IPS DF 6.9 (cell line): Measurements from ENCODE around the gene MCC.

Experiments used
- DNase-seq: peaks from one replicate; pipeline ENCODE4 v3.0.0-alpha.2; 2013; ENCODE audit warnings: low read depth, low spot score
- H3K27ac ChIP-seq: one replicate; pipeline ENCODE4 v1.5.1; 2013; ENCODE audit warnings: low read length, control low read depth
- H3K27me3 ChIP-seq: 2 replicates; pipeline ENCODE4 v1.6.1; 2013; ENCODE audit warnings: mild to moderate bottlenecking, low read length; ENCODE audit not compliant: control insufficient read depth, insufficient read depth
- H3K36me3 ChIP-seq: 2 replicates; pipeline ENCODE4 v1.6.1; 2013; ENCODE audit warnings: low read length; ENCODE audit not compliant: control insufficient read depth, insufficient read depth
- H3K4me1 ChIP-seq: 2 replicates; pipeline ENCODE4 v1.6.1; 2013; ENCODE audit warnings: low read length; ENCODE audit not compliant: control insufficient read depth, insufficient read depth
- H3K4me3 ChIP-seq: 2 replicates; pipeline ENCODE4 v1.5.1; 2013; ENCODE audit warnings: mild to moderate bottlenecking, low read length
- H3K9me3 ChIP-seq: 2 replicates; pipeline ENCODE4 v1.6.1; 2013; ENCODE audit warnings: low read length, inconsistent platforms; ENCODE audit not compliant: control insufficient read depth, insufficient read depth
- WGBS: extraction: QIAGEN DNeasy Blood & Tissue Kit; methylation state at CpG from one replicate; pipeline ENCODE4 v1.1.7; 2013; ENCODE audit warnings: mixed read lengths, missing lambda C conversion rate; ENCODE audit not compliant: insufficient read length, insufficient coverage; 5-methylcytosine and 5-hydroxymethylcytosine counted together

MCC gene

GRCh38 chr5:113267361-113267900 lies 220.8 kb downstream of the MCC start:
- WGBS: 100% methylated on average over 1 of the region's 6 CpGs
- no peaks in the 10 kb centered on the region for H3K9me3 ChIP-seq
- H3K4me1 ChIP-seq: peaks cover 10% of the 10 kb centered on the region; the same call in 1 of the 2 replicates
- H3K27ac ChIP-seq: no peak overlapping the region
- H3K36me3 ChIP-seq: no peaks in the 10 kb centered on the region
- DNase-seq: no peak
- H3K27me3 ChIP-seq: no peaks in the 10 kb centered on the region
- H3K4me3 ChIP-seq: no peak overlapping the region

GRCh38 chr5:113266913-113267227 lies 221.4 kb downstream of the MCC start:
- Histone ChIP-seq H3K9me3 (no peaks in the 10 kb centered on the region), H3K4me1 (peaks cover 10% of the 10 kb centered on the region; the same call in 1 of the 2 replicates), H3K36me3 (no peaks in the 10 kb centered on the region), H3K27me3 (no peaks in the 10 kb centered on the region), H3K27ac (no peak overlapping the region), H3K4me3 (no peak overlapping the region)
- no peak for DNase-seq
- no CpG with 5 or more reads among the region's 3 CpGs for WGBS

GRCh38 chr5:113266227-113266912 lies 221.9 kb downstream of the MCC start:
- Histone ChIP-seq H3K4me1 (peaks cover 10% of the 10 kb centered on the region; the same call in 1 of the 2 replicates), H3K4me3 (no peak overlapping the region), H3K27ac (no peak overlapping the region), H3K27me3 (no peaks in the 10 kb centered on the region), H3K9me3 (no peaks in the 10 kb centered on the region), H3K36me3 (no peaks in the 10 kb centered on the region)
- no CpG with 5 or more reads among the region's 4 CpGs for WGBS
- no peak for DNase-seq

- H3K27me3 ChIP-seq: no peaks in the 10 kb centered on the region
- H3K4me3 ChIP-seq: no peak overlapping the region
- no peaks in the 10 kb centered on the region for H3K9me3 ChIP-seq
- DNase-seq: no peak
- no peak overlapping the region for H3K27ac ChIP-seq
- H3K4me1 ChIP-seq: peaks cover 7% of the 10 kb centered on the region; the same call in 1 of the 2 replicates
- WGBS: no CpG with 5 or more reads among the region's 4 CpGs
- H3K36me3 ChIP-seq: no peaks in the 10 kb centered on the region
Observed at GRCh38 chr5:113265190-113265589, 223.1 kb downstream of the MCC start.

GRCh38 chr5:113264046-113264445 lies 224.2 kb downstream of the MCC start:
- Histone ChIP-seq H3K4me1 (peaks cover 4% of the 10 kb centered on the region; the same call in 1 of the 2 replicates), H3K27ac (no peak overlapping the region), H3K4me3 (no peak overlapping the region), H3K9me3 (no peaks in the 10 kb centered on the region), H3K27me3 (no peaks in the 10 kb centered on the region), H3K36me3 (no peaks in the 10 kb centered on the region)
- DNase-seq: no peak
- WGBS: no CpG with 5 or more reads among the region's 6 CpGs

- no peak for DNase-seq
- Histone ChIP-seq H3K4me1 (peaks cover 3% of the 10 kb centered on the region; the same call in 1 of the 2 replicates), H3K9me3 (no peaks in the 10 kb centered on the region), H3K27me3 (no peaks in the 10 kb centered on the region), H3K36me3 (no peaks in the 10 kb centered on the region), H3K4me3 (no peak overlapping the region), H3K27ac (no peak overlapping the region)
- WGBS: no CpG with 5 or more reads among the region's 3 CpGs
Observed at GRCh38 chr5:113263545-113263944, 224.7 kb downstream of the MCC start.

- H3K9me3 ChIP-seq: no peaks in the 10 kb centered on the region
- DNase-seq: no peak
- H3K27ac ChIP-seq: no peak overlapping the region
- H3K4me3 ChIP-seq: no peak overlapping the region
- H3K36me3 ChIP-seq: no peaks in the 10 kb centered on the region
- H3K4me1 ChIP-seq: peaks cover 3% of the 10 kb centered on the region; the same call in 1 of the 2 replicates
- no CpG with 5 or more reads among the region's 3 CpGs for WGBS
- no peaks in the 10 kb centered on the region for H3K27me3 ChIP-seq
Observed at GRCh38 chr5:113262674-113263073, 225.6 kb downstream of the MCC start.

- Histone ChIP-seq H3K27me3 (no peaks in the 10 kb centered on the region), H3K36me3 (no peaks in the 10 kb centered on the region), H3K4me3 (no peak overlapping the region), H3K27ac (no peak overlapping the region), H3K9me3 (no peaks in the 10 kb centered on the region), H3K4me1 (no peaks in the 10 kb centered on the region)
- no peak for DNase-seq
Observed at GRCh38 chr5:113259034-113259433, 229.2 kb downstream of the MCC start.

GRCh38 chr5:113257545-113257944 lies 230.7 kb downstream of the MCC start:
- no CpG with 5 or more reads among the region's 7 CpGs for WGBS
- DNase-seq: no peak

GRCh38 chr5:113256671-113257452 lies 231.4 kb downstream of the MCC start:
- no peaks in the 10 kb centered on the region for H3K36me3 ChIP-seq
- no CpG with 5 or more reads among the region's 4 CpGs for WGBS
- H3K4me1 ChIP-seq: no peaks in the 10 kb centered on the region
- H3K27ac ChIP-seq: no peak overlapping the region
- no peaks in the 10 kb centered on the region for H3K9me3 ChIP-seq
- no peaks in the 10 kb centered on the region for H3K27me3 ChIP-seq
- no peak for DNase-seq
- H3K4me3 ChIP-seq: no peak overlapping the region

More at GRCh38 chr5:113257545-113257944, 230.7 kb downstream of the MCC start:
- Histone ChIP-seq H3K36me3 (no peaks in the 10 kb centered on the region), H3K27ac (no peak overlapping the region), H3K27me3 (no peaks in the 10 kb centered on the region), H3K4me3 (no peak overlapping the region), H3K4me1 (no peaks in the 10 kb centered on the region), H3K9me3 (no peaks in the 10 kb centered on the region)
